DOHH2 (cell line): ENCODE data around the gene SRRD.

Experiments
- EZH2phosphoT487 ChIP-seq: fragments of 200-600 bp; sonication (generic); IDR thresholded peaks from 2 replicates; pipeline ENCODE4 v1.6.1; 2017; ENCODE audit warnings: borderline replicate concordance, mild to moderate bottlenecking, antibody characterized with exemption, low read length, moderate library complexity, mixed read lengths
- TF ChIP-seq, protein P1 (sequence below): fragments of 200-600 bp; sonication (generic); IDR thresholded peaks from one replicate; pipeline ENCODE4 v1.5.1; 2014; ENCODE audit warnings: antibody characterized with exemption, mild to moderate bottlenecking, low read depth, low read length; ENCODE audit not compliant: poor library complexity, severe bottlenecking

DNA sequence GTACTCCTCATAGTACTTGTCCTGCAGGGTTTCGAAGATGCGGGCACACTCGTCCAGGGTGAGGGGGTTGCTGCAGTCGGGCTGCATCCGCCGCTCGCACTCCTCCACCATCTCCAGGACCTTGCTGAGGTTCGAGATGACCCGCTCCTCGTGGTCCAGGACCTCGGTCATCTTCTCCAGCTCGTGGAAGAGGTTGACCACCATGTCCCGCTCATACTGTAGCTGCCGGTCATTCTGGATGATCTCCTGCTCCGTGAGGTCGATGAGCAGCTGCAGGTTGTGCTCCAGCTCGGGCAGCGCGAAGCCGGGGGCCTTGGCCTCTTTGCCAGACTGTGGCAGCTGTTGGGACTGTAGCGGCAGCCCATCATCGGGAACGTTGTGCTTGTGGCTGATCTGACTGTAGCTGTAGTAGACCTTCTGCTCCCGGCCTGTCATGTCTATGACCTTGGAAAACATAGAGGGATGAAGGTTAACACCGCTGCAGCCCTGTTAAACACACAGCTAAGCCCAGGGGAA, 15.6 kb downstream of the SRRD start:
- TF ChIP-seq, protein P1, sequence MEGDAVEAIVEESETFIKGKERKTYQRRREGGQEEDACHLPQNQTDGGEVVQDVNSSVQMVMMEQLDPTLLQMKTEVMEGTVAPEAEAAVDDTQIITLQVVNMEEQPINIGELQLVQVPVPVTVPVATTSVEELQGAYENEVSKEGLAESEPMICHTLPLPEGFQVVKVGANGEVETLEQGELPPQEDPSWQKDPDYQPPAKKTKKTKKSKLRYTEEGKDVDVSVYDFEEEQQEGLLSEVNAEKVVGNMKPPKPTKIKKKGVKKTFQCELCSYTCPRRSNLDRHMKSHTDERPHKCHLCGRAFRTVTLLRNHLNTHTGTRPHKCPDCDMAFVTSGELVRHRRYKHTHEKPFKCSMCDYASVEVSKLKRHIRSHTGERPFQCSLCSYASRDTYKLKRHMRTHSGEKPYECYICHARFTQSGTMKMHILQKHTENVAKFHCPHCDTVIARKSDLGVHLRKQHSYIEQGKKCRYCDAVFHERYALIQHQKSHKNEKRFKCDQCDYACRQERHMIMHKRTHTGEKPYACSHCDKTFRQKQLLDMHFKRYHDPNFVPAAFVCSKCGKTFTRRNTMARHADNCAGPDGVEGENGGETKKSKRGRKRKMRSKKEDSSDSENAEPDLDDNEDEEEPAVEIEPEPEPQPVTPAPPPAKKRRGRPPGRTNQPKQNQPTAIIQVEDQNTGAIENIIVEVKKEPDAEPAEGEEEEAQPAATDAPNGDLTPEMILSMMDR, result no peak
- TF ChIP-seq EZH2phosphoT487, result no peak
